ENCODE results near the gene SLC6A17.

The SLC6A17 gene

DNA sequence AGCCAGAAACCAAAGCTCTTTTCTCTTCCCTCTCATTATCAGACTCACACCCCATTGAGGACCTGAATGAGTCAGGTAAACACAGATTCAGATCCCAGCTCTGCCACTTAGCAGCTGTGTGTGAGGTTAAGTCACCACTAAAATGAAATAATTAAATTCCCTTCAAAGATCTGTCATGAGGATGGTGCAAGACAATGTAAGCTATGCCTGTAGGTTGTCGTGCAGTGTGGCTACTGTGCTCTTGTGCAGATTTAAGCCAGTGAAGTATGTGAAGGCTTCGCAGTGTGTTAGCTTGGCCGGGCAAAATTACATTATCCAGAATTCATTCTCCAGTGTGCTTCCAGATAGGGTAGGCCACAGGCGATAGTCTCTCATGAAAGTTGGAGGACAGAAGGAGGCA, 24.5 kb upstream of the SLC6A17 start:
- no peak for ATAC-seq
- no peak for TF ChIP-seq CSDC2 (CRISPR knock-in tag; IDR thresholded peaks at IDR 0.05)
- TF ChIP-seq ARNTL (CRISPR knock-in tag; IDR thresholded peaks at IDR 0.05; ENCODE audit: borderline replicate concordance, low read depth), result no peak
- no peak for TF ChIP-seq ZC3H10 (CRISPR knock-in tag; IDR thresholded peaks at IDR 0.05)
- TF ChIP-seq BACH2 (CRISPR knock-in tag; IDR thresholded peaks at IDR 0.05; ENCODE audit: borderline replicate concordance), result no peak
- TF ChIP-seq TOX (CRISPR knock-in tag; IDR thresholded peaks at IDR 0.05; ENCODE audit: borderline replicate concordance), result no peak
- no peak for TF ChIP-seq ISL1 (CRISPR knock-in tag; IDR thresholded peaks at IDR 0.05)
- TF ChIP-seq GLIS3 (CRISPR knock-in tag; IDR thresholded peaks at IDR 0.05), result no peak
- TF ChIP-seq ZNF8 (CRISPR knock-in tag; IDR thresholded peaks at IDR 0.05), result no peak
- no peak for TF ChIP-seq ZFP3 (CRISPR knock-in tag; IDR thresholded peaks at IDR 0.05)
- TF ChIP-seq OSR1 (CRISPR knock-in tag; IDR thresholded peaks at IDR 0.05), result no peak
- no peak for TF ChIP-seq CREB5 (CRISPR knock-in tag; IDR thresholded peaks at IDR 0.05; ENCODE audit: low read depth)
- TF ChIP-seq ZNF565 (CRISPR knock-in tag; conservative IDR thresholded peaks at IDR 0.05; ENCODE audit: low read depth), result no peak
- TF ChIP-seq TSHZ2 (CRISPR knock-in tag; IDR thresholded peaks at IDR 0.05), result no peak

DNA sequence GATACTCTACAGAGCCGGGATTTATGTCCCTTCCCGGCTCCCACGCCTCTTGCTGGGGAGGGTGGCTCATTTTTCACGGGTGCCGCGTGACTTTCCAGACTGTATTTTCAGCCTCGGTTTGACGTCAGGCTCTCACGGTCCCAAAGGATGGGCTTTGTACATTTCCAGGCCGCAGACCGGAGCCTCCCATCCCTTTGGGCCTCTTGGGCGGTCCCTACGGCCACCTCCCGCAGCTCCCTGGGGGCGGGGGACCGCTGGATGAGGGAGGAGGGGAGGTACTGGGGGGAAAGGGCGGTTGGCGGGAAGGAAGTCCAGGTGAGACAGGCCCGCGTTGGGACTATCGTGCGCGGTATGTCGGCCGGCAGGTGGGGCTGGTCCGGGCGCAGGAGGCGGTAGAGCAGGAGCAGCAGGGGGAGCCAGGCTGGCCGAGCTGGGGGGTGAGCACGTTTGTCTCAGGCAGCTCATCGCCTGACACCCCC, 20.1 kb upstream of the SLC6A17 start:
- TF ChIP-seq SNAI2 (CRISPR knock-in tag; IDR thresholded peaks at IDR 0.05) (no peak), GLIS3 (CRISPR knock-in tag; IDR thresholded peaks at IDR 0.05) (no peak), ESRRG (CRISPR knock-in tag; IDR thresholded peaks at IDR 0.05) (no peak)
- ATAC-seq, result no peak

- no peak for ATAC-seq
- TF ChIP-seq TCF4 (CRISPR knock-in tag; IDR thresholded peaks at IDR 0.05; ENCODE audit: borderline replicate concordance), result no peak
- no peak for TF ChIP-seq RARB (CRISPR knock-in tag; IDR thresholded peaks at IDR 0.05)
- no peak for TF ChIP-seq ARNTL (CRISPR knock-in tag; IDR thresholded peaks at IDR 0.05; ENCODE audit: borderline replicate concordance, low read depth)
- no peak for TF ChIP-seq ISL1 (CRISPR knock-in tag; IDR thresholded peaks at IDR 0.05)
- TF ChIP-seq TSHZ2 (CRISPR knock-in tag; IDR thresholded peaks at IDR 0.05), result no peak
- TF ChIP-seq, protein P1, sequence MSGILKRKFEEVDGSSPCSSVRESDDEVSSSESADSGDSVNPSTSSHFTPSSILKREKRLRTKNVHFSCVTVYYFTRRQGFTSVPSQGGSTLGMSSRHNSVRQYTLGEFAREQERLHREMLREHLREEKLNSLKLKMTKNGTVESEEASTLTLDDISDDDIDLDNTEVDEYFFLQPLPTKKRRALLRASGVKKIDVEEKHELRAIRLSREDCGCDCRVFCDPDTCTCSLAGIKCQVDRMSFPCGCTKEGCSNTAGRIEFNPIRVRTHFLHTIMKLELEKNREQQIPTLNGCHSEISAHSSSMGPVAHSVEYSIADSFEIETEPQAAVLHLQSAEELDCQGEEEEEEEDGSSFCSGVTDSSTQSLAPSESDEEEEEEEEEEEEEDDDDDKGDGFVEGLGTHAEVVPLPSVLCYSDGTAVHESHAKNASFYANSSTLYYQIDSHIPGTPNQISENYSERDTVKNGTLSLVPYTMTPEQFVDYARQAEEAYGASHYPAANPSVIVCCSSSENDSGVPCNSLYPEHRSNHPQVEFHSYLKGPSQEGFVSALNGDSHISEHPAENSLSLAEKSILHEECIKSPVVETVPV (CRISPR knock-in tag; IDR thresholded peaks at IDR 0.05), result no peak
- no peak for TF ChIP-seq CREB5 (CRISPR knock-in tag; IDR thresholded peaks at IDR 0.05; ENCODE audit: low read depth)
- no peak for TF ChIP-seq GLIS3 (CRISPR knock-in tag; IDR thresholded peaks at IDR 0.05)
- TF ChIP-seq ZC3H10 (CRISPR knock-in tag; IDR thresholded peaks at IDR 0.05), result no peak
- TF ChIP-seq TOX (CRISPR knock-in tag; IDR thresholded peaks at IDR 0.05; ENCODE audit: borderline replicate concordance), result no peak
- no peak for TF ChIP-seq ZFP30 (CRISPR knock-in tag; IDR thresholded peaks at IDR 0.05)
Observed at GRCh38 chr1:110130989-110131388, 19.3 kb upstream of the SLC6A17 start.
